ENCODE measurements around the gene KLHL6. TPM values are rescaled to one million over a fixed set of nuclear protein-coding genes. Genes with fewer than 3 reads are reported as not detected.

Gene KLHL6
- total RNA-seq, 1 experiment from 2014 or later: 0.03 TPM

- Histone ChIP-seq H3K27me3 (ENCODE audit: control insufficient read depth, insufficient read depth, low read length) (peaks cover 10% of the 10 kb centered on the region; the same call in 1 of the 2 replicates), H3K4me3 (ENCODE audit: low read depth in 2 of 2, low read length in 2 of 2) (no peak overlapping the region), H3K9me3 (ENCODE audit: control insufficient read depth, insufficient read depth, low read depth, low read length) (no peaks in the 10 kb centered on the region), H3K27ac (ENCODE audit: low read length) (no peak overlapping the region), H3K36me3 (ENCODE audit: control insufficient read depth, insufficient read depth, low read length) (no peaks in the 10 kb centered on the region), H3K4me1 (ENCODE audit: control insufficient read depth, insufficient read depth, low read length) (no peaks in the 10 kb centered on the region)
- DNase-seq (ENCODE audit: low read depth, low spot score) (no peak), ATAC-seq (no peak)
- in situ Hi-C loops (cut with HindIII; ENCODE audit: low pct_unique_long_range_greater_than_20kb, low sequenced_read_pairs): no loop called here
- ChIA-PET POLR2A (no interaction called here), CTCF (no interaction called here)
- TF ChIP-seq POLR2AphosphoS5 (IDR thresholded peaks at IDR 0.05; ENCODE audit: low read depth, low read length) (no peak), CTCF (IDR thresholded peaks at IDR 0.05) (no peak), SIN3A (IDR thresholded peaks at IDR 0.05; ENCODE audit: borderline replicate concordance, insufficient read depth, low read depth, low read length) (no peak), REST (IDR thresholded peaks at IDR 0.05; ENCODE audit: insufficient read depth in 1 of 2, low read depth in 2 of 2, low read length in 1 of 2) (no peak), TCF7L2 (IDR thresholded peaks at IDR 0.05; ENCODE audit: low read depth, low read length) (no peak)
- intact Hi-C loops (cut with micrococcal nuclease; ENCODE audit: unreplicated experiment): no loop called here
- BruUV-seq (replicated peaks): no TSS peak
Measured at GRCh38 chr3:183514021-183514420, 41.5 kb downstream of the KLHL6 start.

- H3K27ac ChIP-seq (ENCODE audit: low read length): no peak overlapping the region
- no TSS peak for BruUV-seq (replicated peaks)
- intact Hi-C loops (cut with micrococcal nuclease; ENCODE audit: unreplicated experiment): no loop called here
Measured at GRCh38 chr3:183513046-183513706, 42.3 kb downstream of the KLHL6 start.

More at GRCh38 chr3:183513046-183513706, 42.3 kb downstream of the KLHL6 start:
- ChIA-PET CTCF (no interaction called here), POLR2A (interaction anchor here (0.6 kb wide), 1 partner anchor 185 kb away, joined by 8 read pairs; the partner anchor contains the start of gene YEATS2)
- peaks cover 5% of the 10 kb centered on the region; the same call in 1 of the 2 replicates for H3K27me3 ChIP-seq (ENCODE audit: control insufficient read depth, insufficient read depth, low read length)
- no peaks in the 10 kb centered on the region for H3K36me3 ChIP-seq (ENCODE audit: control insufficient read depth, insufficient read depth, low read length)
- no peaks in the 10 kb centered on the region for H3K4me1 ChIP-seq (ENCODE audit: control insufficient read depth, insufficient read depth, low read length)
- no peak for DNase-seq (ENCODE audit: low read depth, low spot score)
- ATAC-seq: no peak
- in situ Hi-C loops (cut with HindIII; ENCODE audit: low pct_unique_long_range_greater_than_20kb, low sequenced_read_pairs): no loop called here
- no peak overlapping the region for H3K4me3 ChIP-seq (ENCODE audit: low read depth in 2 of 2, low read length in 2 of 2)
- no peak for TF ChIP-seq REST (IDR thresholded peaks at IDR 0.05; ENCODE audit: insufficient read depth in 1 of 2, low read depth in 2 of 2, low read length in 1 of 2)
- no peak for TF ChIP-seq CTCF (IDR thresholded peaks at IDR 0.05)
- no peak for TF ChIP-seq POLR2AphosphoS5 (IDR thresholded peaks at IDR 0.05; ENCODE audit: low read depth, low read length)
- TF ChIP-seq SIN3A (IDR thresholded peaks at IDR 0.05; ENCODE audit: borderline replicate concordance, insufficient read depth, low read depth, low read length): no peak
- no peak for TF ChIP-seq TCF7L2 (IDR thresholded peaks at IDR 0.05; ENCODE audit: low read depth, low read length)
- no peaks in the 10 kb centered on the region for H3K9me3 ChIP-seq (ENCODE audit: control insufficient read depth, insufficient read depth, low read depth, low read length)
